ENCODE data around the gene WDR18.

WDR18 gene

GRCh38 chr19:990119-990571 lies 6.0 kb downstream of the WDR18 start:
- no peak for DNase-seq (ENCODE audit: low read depth, low spot score)

GRCh38 chr19:990746-991145 lies 6.6 kb downstream of the WDR18 start:
- DNase-seq (ENCODE audit: low read depth, low spot score) = no peak
- no peak overlapping the region for H3K27ac ChIP-seq

More at GRCh38 chr19:990119-990571, 6.0 kb downstream of the WDR18 start:
- no peak overlapping the region for H3K27ac ChIP-seq

GRCh38 chr19:991174-991931 lies 7.2 kb downstream of the WDR18 start:
- no peak for DNase-seq (ENCODE audit: low read depth, low spot score)
- no peak overlapping the region for H3K27ac ChIP-seq

GRCh38 chr19:991932-992669 lies 8.0 kb downstream of the WDR18 start:
- no peak for DNase-seq (ENCODE audit: low read depth, low spot score)
- H3K27ac ChIP-seq = no peak overlapping the region

GRCh38 chr19:992670-993055 lies 8.5 kb downstream of the WDR18 start:
- H3K27ac ChIP-seq = no peak overlapping the region
- no peak for DNase-seq (ENCODE audit: low read depth, low spot score)

GRCh38 chr19:993361-993830 lies 9.3 kb downstream of the WDR18 start:
- no peak for DNase-seq (ENCODE audit: low read depth, low spot score)
- H3K27ac ChIP-seq = no peak overlapping the region

GRCh38 chr19:993831-994393 lies 9.8 kb downstream of the WDR18 start:
- no peak overlapping the region for H3K27ac ChIP-seq
- no peak for DNase-seq (ENCODE audit: low read depth, low spot score)

- DNase-seq (ENCODE audit: low read depth, low spot score) = no peak
Observed at GRCh38 chr19:994516-994915, 10.4 kb downstream of the WDR18 start.

GRCh38 chr19:995051-995827 lies 11.1 kb downstream of the WDR18 start:
- no peak overlapping the region for H3K27ac ChIP-seq
- no peak for DNase-seq (ENCODE audit: low read depth, low spot score)

More at GRCh38 chr19:994516-994915, 10.4 kb downstream of the WDR18 start:
- no peak overlapping the region for H3K27ac ChIP-seq

GRCh38 chr19:996051-996838 lies 12.1 kb downstream of the WDR18 start:
- no peak for DNase-seq (ENCODE audit: low read depth, low spot score)
- no peak overlapping the region for H3K27ac ChIP-seq

GRCh38 chr19:998064-998463 lies 13.9 kb downstream of the WDR18 start:
- H3K27ac ChIP-seq = no peak overlapping the region
- DNase-seq (ENCODE audit: low read depth, low spot score) = no peak

- no peak overlapping the region for H3K27ac ChIP-seq
- DNase-seq (ENCODE audit: low read depth, low spot score) = no peak
Observed at GRCh38 chr19:999379-999719, 15.2 kb downstream of the WDR18 start.

- DNase-seq (ENCODE audit: low read depth, low spot score) = no peak
- H3K27ac ChIP-seq = no peak within 1 kb of the TSS
Observed at GRCh38 chr19:1000095-1000494, 15.9 kb downstream of the WDR18 start, which contains the start of gene GRIN3B. Gene GRIN3B, plus strand, starts transcription at chr19:1000419. Its CDS starts 19 bp downstream, at chr19:1000438.

GRCh38 chr19:1000591-1001537 lies 16.7 kb downstream of the WDR18 start:
- DNase-seq (ENCODE audit: low read depth, low spot score) = no peak

GRCh38 chr19:1001538-1002166 lies 17.5 kb downstream of the WDR18 start:
- no peak for DNase-seq (ENCODE audit: low read depth, low spot score)
- no peak overlapping the region for H3K27ac ChIP-seq

More at GRCh38 chr19:1000591-1001537, 16.7 kb downstream of the WDR18 start:
- H3K27ac ChIP-seq = no peak overlapping the region

GRCh38 chr19:1002600-1002999 lies 18.5 kb downstream of the WDR18 start:
- H3K27ac ChIP-seq = no peak overlapping the region
- no peak for DNase-seq (ENCODE audit: low read depth, low spot score)

- no peak overlapping the region for H3K27ac ChIP-seq
- no peak for DNase-seq (ENCODE audit: low read depth, low spot score)
Observed at GRCh38 chr19:1003283-1003682, 19.1 kb downstream of the WDR18 start.

GRCh38 chr19:1004204-1004802 lies 20.2 kb downstream of the WDR18 start:
- H3K27ac ChIP-seq = no peak overlapping the region
- no peak for DNase-seq (ENCODE audit: low read depth, low spot score)

Measured in epithelial cell of prostate (primary cell).